SK-N-SH (cell line): Measurements from ENCODE around the gene KMT2E. TPM values are rescaled to one million over a fixed set of nuclear protein-coding genes. Genes with fewer than 3 reads are reported as not detected.

Source experiments
- GATA2 ChIP-seq: sonication (generic); formaldehyde crosslinking; IDR thresholded peaks from 2 replicates; pipeline ENCODE4 v1.5.0; 2020; ENCODE audit warnings: mild to moderate bottlenecking, missing genetic modification reagents
- MEF2A ChIP-seq: IDR thresholded peaks from 2 replicates; pipeline ENCODE4 v1.4.0; 2012; ENCODE audit warnings: low read depth, borderline replicate concordance
- NRF1 ChIP-seq: IDR thresholded peaks from 2 replicates; pipeline ENCODE4 v1.6.1; 2012; ENCODE audit warnings: low read depth, mild to moderate bottlenecking, low read length
- POLR2AphosphoS5 ChIP-seq: IDR thresholded peaks from 2 replicates; pipeline ENCODE4 v1.6.1; 2012; ENCODE audit warnings: low read depth, low read length
- RCOR1 ChIP-seq: fragments of 150-350 bp; IDR thresholded peaks from 2 replicates; pipeline ENCODE4 v1.6.1; 2017; ENCODE audit warnings: antibody characterized with exemption, low read length
- RXRA ChIP-seq: IDR thresholded peaks from 2 replicates; pipeline ENCODE4 v1.4.0; 2012; ENCODE audit warnings: low read depth, mild to moderate bottlenecking, borderline replicate concordance
- SMC3 ChIP-seq: IDR thresholded peaks from 2 replicates; pipeline ENCODE4 v1.6.1; 2012; ENCODE audit warnings: low read depth, low read length, improper control_type of control experiment
- YY1 ChIP-seq: IDR thresholded peaks from 2 replicates; pipeline ENCODE4 v1.4.0; 2012; ENCODE audit warnings: low read depth, mild to moderate bottlenecking
- polyA plus RNA-seq, 3 experiments: library from polyadenylated mRNA; depleted of rRNA; stranded (reverse); fragments of >200 nt; gene quantifications; 2 replicates each; pipeline ENCODE4 v1.2.3, GENCODE V29; 2012
- TF ChIP-seq, protein P1 (sequence below): IDR thresholded peaks from 2 replicates; pipeline ENCODE4 v1.6.1; 2012; ENCODE audit warnings: mild to moderate bottlenecking, low read depth, low read length, moderate library complexity
- TF ChIP-seq, protein P2 (sequence below): fragments of 150-350 bp; IDR thresholded peaks from 2 replicates; pipeline ENCODE4 v1.6.1; 2017; ENCODE audit warnings: antibody characterized with exemption, low read length, low read depth, borderline replicate concordance
- TF ChIP-seq, protein P3 (sequence below): IDR thresholded peaks from 2 replicates; pipeline ENCODE4 v1.4.0; 2012; ENCODE audit warnings: low read depth, borderline replicate concordance
- TF ChIP-seq, protein P4 (sequence below): fragments of 200-600 bp; sonication (generic); IDR thresholded peaks from 2 replicates; pipeline ENCODE4 v1.6.1; 2017; ENCODE audit warnings: antibody characterized with exemption, mild to moderate bottlenecking, moderate library complexity
- TF ChIP-seq, protein P5 (sequence below): IDR thresholded peaks from 2 replicates; pipeline ENCODE4 v1.4.0; 2012; ENCODE audit warnings: low read depth

Gene KMT2E
- polyA plus RNA-seq, 1 of the 3 experiments (the other 2 are of a cell fraction) = 6.4 TPM

DNA sequence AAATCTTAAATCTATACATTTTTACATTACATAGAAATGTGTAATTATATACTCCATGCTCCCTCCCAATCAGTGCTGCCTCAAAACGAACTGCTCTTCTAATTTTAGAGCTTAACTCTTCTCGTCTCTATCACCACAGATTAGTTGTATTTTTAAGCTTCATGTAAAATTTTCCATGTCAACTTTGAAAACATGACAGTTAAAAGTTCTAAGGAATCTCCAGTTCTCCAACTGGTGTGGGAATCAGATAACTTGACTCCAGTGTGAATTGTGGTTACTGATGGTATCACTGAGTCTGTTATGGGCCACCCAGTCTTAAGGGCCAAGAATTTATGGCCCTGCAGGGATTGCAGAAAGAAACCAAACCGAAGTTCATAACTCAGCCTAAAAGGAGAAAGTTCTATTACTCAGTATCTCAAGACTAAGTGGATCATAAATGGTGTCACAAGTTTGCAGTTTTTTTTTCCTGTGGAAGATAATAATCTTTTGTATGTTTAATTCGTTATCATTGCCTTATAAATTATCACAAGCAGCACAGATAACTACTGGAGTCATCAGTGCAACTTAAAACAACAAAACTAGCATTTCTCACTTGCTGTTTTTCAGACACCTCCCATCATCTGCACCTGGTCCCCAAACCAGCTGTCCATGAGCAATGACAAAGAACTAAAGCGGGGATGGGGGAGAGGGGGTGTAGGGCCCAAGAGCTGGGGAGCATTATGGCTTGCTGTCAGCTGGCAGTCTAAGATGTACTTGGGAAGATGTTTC is 31.5 kb upstream of the KMT2E start (continued):
- TF ChIP-seq, protein P1, sequence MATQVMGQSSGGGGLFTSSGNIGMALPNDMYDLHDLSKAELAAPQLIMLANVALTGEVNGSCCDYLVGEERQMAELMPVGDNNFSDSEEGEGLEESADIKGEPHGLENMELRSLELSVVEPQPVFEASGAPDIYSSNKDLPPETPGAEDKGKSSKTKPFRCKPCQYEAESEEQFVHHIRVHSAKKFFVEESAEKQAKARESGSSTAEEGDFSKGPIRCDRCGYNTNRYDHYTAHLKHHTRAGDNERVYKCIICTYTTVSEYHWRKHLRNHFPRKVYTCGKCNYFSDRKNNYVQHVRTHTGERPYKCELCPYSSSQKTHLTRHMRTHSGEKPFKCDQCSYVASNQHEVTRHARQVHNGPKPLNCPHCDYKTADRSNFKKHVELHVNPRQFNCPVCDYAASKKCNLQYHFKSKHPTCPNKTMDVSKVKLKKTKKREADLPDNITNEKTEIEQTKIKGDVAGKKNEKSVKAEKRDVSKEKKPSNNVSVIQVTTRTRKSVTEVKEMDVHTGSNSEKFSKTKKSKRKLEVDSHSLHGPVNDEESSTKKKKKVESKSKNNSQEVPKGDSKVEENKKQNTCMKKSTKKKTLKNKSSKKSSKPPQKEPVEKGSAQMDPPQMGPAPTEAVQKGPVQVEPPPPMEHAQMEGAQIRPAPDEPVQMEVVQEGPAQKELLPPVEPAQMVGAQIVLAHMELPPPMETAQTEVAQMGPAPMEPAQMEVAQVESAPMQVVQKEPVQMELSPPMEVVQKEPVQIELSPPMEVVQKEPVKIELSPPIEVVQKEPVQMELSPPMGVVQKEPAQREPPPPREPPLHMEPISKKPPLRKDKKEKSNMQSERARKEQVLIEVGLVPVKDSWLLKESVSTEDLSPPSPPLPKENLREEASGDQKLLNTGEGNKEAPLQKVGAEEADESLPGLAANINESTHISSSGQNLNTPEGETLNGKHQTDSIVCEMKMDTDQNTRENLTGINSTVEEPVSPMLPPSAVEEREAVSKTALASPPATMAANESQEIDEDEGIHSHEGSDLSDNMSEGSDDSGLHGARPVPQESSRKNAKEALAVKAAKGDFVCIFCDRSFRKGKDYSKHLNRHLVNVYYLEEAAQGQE = no peak
- TF ChIP-seq SMC3 (no peak), GATA2 (CRISPR knock-in tag) (0 out of 2 replicates have a peak, but pooled peaks have one; percentile 8), RCOR1 (no peak), NRF1 (no peak), MEF2A (no peak), RXRA (no peak; the same call in 1 of the 2 replicates), POLR2AphosphoS5 (no peak; the same call in 1 of the 2 replicates), YY1 (no peak)
- TF ChIP-seq, protein P2, sequence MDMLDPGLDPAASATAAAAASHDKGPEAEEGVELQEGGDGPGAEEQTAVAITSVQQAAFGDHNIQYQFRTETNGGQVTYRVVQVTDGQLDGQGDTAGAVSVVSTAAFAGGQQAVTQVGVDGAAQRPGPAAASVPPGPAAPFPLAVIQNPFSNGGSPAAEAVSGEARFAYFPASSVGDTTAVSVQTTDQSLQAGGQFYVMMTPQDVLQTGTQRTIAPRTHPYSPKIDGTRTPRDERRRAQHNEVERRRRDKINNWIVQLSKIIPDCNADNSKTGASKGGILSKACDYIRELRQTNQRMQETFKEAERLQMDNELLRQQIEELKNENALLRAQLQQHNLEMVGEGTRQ = no peak
- TF ChIP-seq, protein P3, sequence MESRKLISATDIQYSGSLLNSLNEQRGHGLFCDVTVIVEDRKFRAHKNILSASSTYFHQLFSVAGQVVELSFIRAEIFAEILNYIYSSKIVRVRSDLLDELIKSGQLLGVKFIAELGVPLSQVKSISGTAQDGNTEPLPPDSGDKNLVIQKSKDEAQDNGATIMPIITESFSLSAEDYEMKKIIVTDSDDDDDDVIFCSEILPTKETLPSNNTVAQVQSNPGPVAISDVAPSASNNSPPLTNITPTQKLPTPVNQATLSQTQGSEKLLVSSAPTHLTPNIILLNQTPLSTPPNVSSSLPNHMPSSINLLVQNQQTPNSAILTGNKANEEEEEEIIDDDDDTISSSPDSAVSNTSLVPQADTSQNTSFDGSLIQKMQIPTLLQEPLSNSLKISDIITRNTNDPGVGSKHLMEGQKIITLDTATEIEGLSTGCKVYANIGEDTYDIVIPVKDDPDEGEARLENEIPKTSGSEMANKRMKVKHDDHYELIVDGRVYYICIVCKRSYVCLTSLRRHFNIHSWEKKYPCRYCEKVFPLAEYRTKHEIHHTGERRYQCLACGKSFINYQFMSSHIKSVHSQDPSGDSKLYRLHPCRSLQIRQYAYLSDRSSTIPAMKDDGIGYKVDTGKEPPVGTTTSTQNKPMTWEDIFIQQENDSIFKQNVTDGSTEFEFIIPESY = no peak
- TF ChIP-seq, protein P4, sequence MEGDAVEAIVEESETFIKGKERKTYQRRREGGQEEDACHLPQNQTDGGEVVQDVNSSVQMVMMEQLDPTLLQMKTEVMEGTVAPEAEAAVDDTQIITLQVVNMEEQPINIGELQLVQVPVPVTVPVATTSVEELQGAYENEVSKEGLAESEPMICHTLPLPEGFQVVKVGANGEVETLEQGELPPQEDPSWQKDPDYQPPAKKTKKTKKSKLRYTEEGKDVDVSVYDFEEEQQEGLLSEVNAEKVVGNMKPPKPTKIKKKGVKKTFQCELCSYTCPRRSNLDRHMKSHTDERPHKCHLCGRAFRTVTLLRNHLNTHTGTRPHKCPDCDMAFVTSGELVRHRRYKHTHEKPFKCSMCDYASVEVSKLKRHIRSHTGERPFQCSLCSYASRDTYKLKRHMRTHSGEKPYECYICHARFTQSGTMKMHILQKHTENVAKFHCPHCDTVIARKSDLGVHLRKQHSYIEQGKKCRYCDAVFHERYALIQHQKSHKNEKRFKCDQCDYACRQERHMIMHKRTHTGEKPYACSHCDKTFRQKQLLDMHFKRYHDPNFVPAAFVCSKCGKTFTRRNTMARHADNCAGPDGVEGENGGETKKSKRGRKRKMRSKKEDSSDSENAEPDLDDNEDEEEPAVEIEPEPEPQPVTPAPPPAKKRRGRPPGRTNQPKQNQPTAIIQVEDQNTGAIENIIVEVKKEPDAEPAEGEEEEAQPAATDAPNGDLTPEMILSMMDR = no peak
- TF ChIP-seq, protein P5, sequence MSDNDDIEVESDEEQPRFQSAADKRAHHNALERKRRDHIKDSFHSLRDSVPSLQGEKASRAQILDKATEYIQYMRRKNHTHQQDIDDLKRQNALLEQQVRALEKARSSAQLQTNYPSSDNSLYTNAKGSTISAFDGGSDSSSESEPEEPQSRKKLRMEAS = no peak
- TF ChIP-seq, all 33 proteins: peak for 6
